K562 (cell line): Measurements from ENCODE around the gene NTN3. TPM values are rescaled to one million over a fixed set of nuclear protein-coding genes. Genes with fewer than 3 reads are reported as not detected.

Experiments
- E2F3 ChIP-seq: fragments of 250-450 bp; sonication (Bioruptor Pico); IDR thresholded peaks from 2 replicates; pipeline ENCODE4 v1.4.0; 2020; ENCODE audit warnings: mild to moderate bottlenecking
- ELF1 ChIP-seq: fragments of 200-800 bp; sonication (Bioruptor generic); IDR thresholded peaks from 2 replicates; pipeline ENCODE4 v1.6.1; 2016; ENCODE audit warnings: missing genetic modification characterization, missing compliant biosample characterization
- FOS ChIP-seq: IDR thresholded peaks from 3 replicates; pipeline ENCODE4 v1.6.1; 2011; ENCODE audit not compliant: insufficient read length; ENCODE audit errors: extremely low read depth
- FOXJ3 ChIP-seq: sonication (generic); formaldehyde crosslinking; IDR thresholded peaks from 2 replicates; pipeline ENCODE4 v1.4.0; 2020; ENCODE audit warnings: mild to moderate bottlenecking, missing genetic modification reagents
- FOXK1 ChIP-seq: sonication (generic); formaldehyde crosslinking; IDR thresholded peaks from 2 replicates; pipeline ENCODE4 v1.8.0; 2022; ENCODE audit warnings: missing genetic modification reagents, mild to moderate bottlenecking, borderline replicate concordance
- FOXP1 ChIP-seq: sonication (generic); formaldehyde crosslinking; IDR thresholded peaks from 2 replicates; pipeline ENCODE4 v1.8.0; 2022; ENCODE audit warnings: mild to moderate bottlenecking, missing genetic modification reagents
- HIVEP1 ChIP-seq: fragments of 250-450 bp; sonication (Bioruptor Pico); IDR thresholded peaks from 2 replicates; pipeline ENCODE4 v1.4.0; 2020; ENCODE audit warnings: mild to moderate bottlenecking
- JUND ChIP-seq, 2 experiments: IDR thresholded peaks; 2 replicates in 1 of 2; 3 replicates in 1 of 2; pipeline ENCODE4 v1.6.1; 2011; ENCODE audit warnings: borderline replicate concordance in 2 of 2, low read depth in 2 of 2, low read length in 2 of 2, improper control_type of control experiment in 1 of 2, missing biosample characterization in 1 of 2, missing genetic modification characterization in 1 of 2, missing genetic modification reagents in 1 of 2
- MED1 ChIP-seq: sonication (generic); formaldehyde crosslinking; IDR thresholded peaks from 2 replicates; pipeline ENCODE4 v1.8.1; 2023; ENCODE audit warnings: missing genetic modification reagents, borderline replicate concordance
- MEF2A ChIP-seq: IDR thresholded peaks from 2 replicates; pipeline ENCODE4 v1.6.1; 2011; ENCODE audit warnings: low read depth, mild to moderate bottlenecking, low read length, moderate library complexity; ENCODE audit not compliant: control insufficient read depth
- MLX ChIP-seq, 2 experiments: fragments of 450-650 bp in 1 of 2; sonication (generic) in 1 of 2; formaldehyde crosslinking; conservative IDR thresholded peaks; 2 replicates each; pipeline versions ENCODE4 v1.4.0 to v1.8.1; 2020 to 2022; ENCODE audit warnings: mild to moderate bottlenecking in 1 of 2, missing genetic modification reagents in 1 of 2
- MTA2 ChIP-seq: fragments of 450-650 bp; IDR thresholded peaks from 2 replicates; pipeline ENCODE4 v1.6.1; 2016; ENCODE audit warnings: low read depth
- NFIC ChIP-seq: fragments of 450-650 bp; IDR thresholded peaks from 2 replicates; pipeline ENCODE4 v1.6.1; 2017; ENCODE audit warnings: mild to moderate bottlenecking, inconsistent platforms
- PML ChIP-seq: IDR thresholded peaks from 2 replicates; pipeline ENCODE4 v1.6.1; 2012; ENCODE audit warnings: low read length, inconsistent platforms
- POLR2AphosphoS2 ChIP-seq: IDR thresholded peaks from 2 replicates; pipeline ENCODE4 v1.6.1; 2012; ENCODE audit warnings: low read length, improper control_type of control experiment
- RAD21 ChIP-seq, 2 experiments: fragments of 250-450 bp in 1 of 2; fragments of 450-650 bp in 1 of 2; sonication (Bioruptor Pico) in 1 of 2; formaldehyde crosslinking in 1 of 2; IDR thresholded peaks in 1 of 2; conservative IDR thresholded peaks in 1 of 2; 2 replicates each; pipeline versions ENCODE4 v1.4.0 to v1.8.0; 2020 to 2022; ENCODE audit warnings: mild to moderate bottlenecking in 2 of 2, moderate library complexity in 1 of 2
- RCOR1 ChIP-seq, 2 experiments: IDR thresholded peaks; 2 replicates each; pipeline ENCODE4 v1.6.1; 2012; ENCODE audit warnings: low read depth in 2 of 2, low read length in 2 of 2, borderline replicate concordance in 1 of 2, improper control_type of control experiment in 1 of 2
- SREBF1 ChIP-seq: fragments of 150-350 bp; IDR thresholded peaks from 2 replicates; pipeline ENCODE4 v1.6.1; 2014; ENCODE audit warnings: antibody characterized with exemption, low read depth, low read length, borderline replicate concordance
- STAT5A ChIP-seq: IDR thresholded peaks from 2 replicates; pipeline ENCODE4 v1.6.1; 2012; ENCODE audit warnings: low read length, inconsistent platforms, borderline replicate concordance
- TOE1 ChIP-seq, 2 experiments: fragments of 450-650 bp in 1 of 2; sonication (generic) in 1 of 2; formaldehyde crosslinking in 1 of 2; IDR thresholded peaks; 2 replicates each; pipeline versions ENCODE4 v1.7.1 to v1.8.0; 2016 to 2022; ENCODE audit warnings: borderline replicate concordance in 2 of 2, mild to moderate bottlenecking in 2 of 2, antibody characterized with exemption in 1 of 2, inconsistent platforms in 1 of 2, low read depth in 1 of 2, missing genetic modification reagents in 1 of 2, moderate library complexity in 1 of 2
- U2AF2 ChIP-seq: fragments of 200-400 bp; formaldehyde crosslinking; optimal IDR thresholded peaks from 2 replicates; pipeline ENCODE3; 2017; ENCODE audit warnings: low read depth, mild to moderate bottlenecking, low read length
- ZBED1 ChIP-seq: IDR thresholded peaks from 2 replicates; pipeline ENCODE4 v1.6.1; 2014
- ZNF146 ChIP-seq: IDR thresholded peaks from one replicate; pipeline ENCODE4 v1.6.1; 2018; ENCODE audit warnings: missing compliant biosample characterization; ENCODE audit not compliant: unreplicated experiment
- ZNF431 ChIP-seq: sonication (generic); formaldehyde crosslinking; IDR thresholded peaks from 2 replicates; pipeline ENCODE4 v1.8.0; 2022; ENCODE audit warnings: mild to moderate bottlenecking, missing genetic modification reagents
- ZNF77 ChIP-seq: fragments of 250-450 bp; sonication (Bioruptor Pico); IDR thresholded peaks from 2 replicates; pipeline ENCODE4 v1.5.0; 2020
- polyA plus RNA-seq, 8 experiments: library from polyadenylated mRNA; depleted of rRNA in 4 of 8; stranded (reverse) in 5 of 8; unstranded in 3 of 8; fragments of >200 nt; fragmentation: Nextera tagmentation in 2 of 8; fragmentation: Illumina TruSeq in 1 of 8; extraction: Ambion mirVana in 2 of 8; extraction: Trizol in 1 of 8; gene quantifications; 2 replicates each; pipeline versions ENCODE4 v1.2.1 to v1.2.3, GENCODE V29; 2011 to 2014; ENCODE audit warnings: inconsistent platforms in 1 of 8, missing spikeins in 1 of 8
- total RNA-seq, 7 experiments: library from RNA; depleted of rRNA in 6 of 7; stranded (reverse); fragments of >200 nt in 6 of 7; fragmentation: Illumina TruSeq in 2 of 7; extraction: Trizol in 2 of 7; gene quantifications; 2 replicates each; pipeline versions ENCODE4 v1.2.1 to v1.2.3, GENCODE V29; 2011 to 2021; ENCODE audit warnings: low replicate concordance in 1 of 7
- TF ChIP-seq, protein P1 (sequence below), 2 experiments: fragments of 200-800 bp in 1 of 2; sonication (Bioruptor generic) in 1 of 2; sonication (generic) in 1 of 2; formaldehyde crosslinking in 1 of 2; IDR thresholded peaks in 1 of 2; conservative IDR thresholded peaks in 1 of 2; 2 replicates each; pipeline versions ENCODE4 v1.5.0 to v1.6.1; 2016 to 2020; ENCODE audit warnings: missing compliant biosample characterization in 1 of 2, missing genetic modification characterization in 1 of 2, missing genetic modification reagents in 1 of 2

Gene NTN3
- total and polyA plus RNA-seq, 9 of the 15 experiments (the other 6 are each of a cell fraction or from before 2014, with no cell fraction given): not detected

DNA sequence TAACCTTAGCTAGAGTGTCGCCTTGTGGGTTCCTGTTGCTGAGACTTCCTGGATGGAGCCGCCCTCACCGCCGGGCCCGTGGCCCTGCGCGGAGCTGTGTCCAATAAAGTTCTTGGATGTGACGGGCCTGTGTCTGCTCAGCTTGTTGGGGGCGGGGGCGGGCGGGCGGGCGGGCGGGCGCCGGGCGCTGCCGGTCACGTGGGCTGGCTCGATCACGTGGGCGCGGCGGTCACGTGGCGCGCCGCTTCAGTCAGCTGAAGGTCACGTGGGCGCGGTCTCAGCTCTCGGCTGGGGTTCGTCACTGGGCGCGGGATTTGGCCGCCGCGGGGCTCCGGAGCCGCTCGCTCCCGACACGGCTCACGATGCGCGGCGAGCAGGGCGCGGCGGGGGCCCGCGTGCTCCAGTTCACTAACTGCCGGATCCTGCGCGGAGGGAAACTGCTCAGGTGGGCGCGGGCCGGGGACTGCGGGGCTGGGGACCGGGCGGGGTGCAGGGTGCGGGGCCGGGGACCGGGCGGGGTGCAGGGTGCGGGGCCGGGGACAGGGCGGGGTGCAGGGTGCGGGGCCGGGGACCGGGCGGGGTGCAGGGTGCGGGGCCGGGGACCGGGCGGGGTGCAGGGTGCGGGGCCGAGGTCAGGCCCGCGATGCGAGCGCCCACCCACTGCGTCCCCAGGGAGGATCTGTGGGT lies 49.1 kb downstream of the NTN3 start, which contains the start of gene AMDHD2 (continued):
- TF ChIP-seq MED1 (CRISPR knock-in tag) (0 out of 2 replicates have a peak, but pooled peaks have one; percentile 27), STAT5A (peak; percentile 23; the same call in 1 of the 2 replicates), HIVEP1 (CRISPR knock-in tag) (no peak), MLX (CRISPR knock-in tag; conservative IDR thresholded peaks at IDR 0.05) (peak in 1 of 2 experiments; percentile 78; a peak in 1 of 4 replicates), ELF1 (peak; percentile 82), FOXJ3 (CRISPR knock-in tag) (no peak), U2AF2 (no peak), ZNF77 (CRISPR knock-in tag) (no peak), POLR2AphosphoS2 (peak; percentile 99), SREBF1 (peak; percentile 77; the same call in 1 of the 2 replicates), ZNF431 (peak; percentile 18; the same call in 1 of the 2 replicates), MEF2A (0 out of 2 replicates have a peak, but pooled peaks have one; percentile 19), FOXP1 (CRISPR knock-in tag) (no peak), NFIC (no peak), FOXK1 (no peak), RAD21 (CRISPR knock-in tag; conservative IDR thresholded peaks at IDR 0.05 in 1 of 2, IDR thresholded peaks at IDR 0.05 in 1 of 2) (0 out of 4 replicates have a peak, but pooled peaks of 1 of the 2 experiments have one; percentile 4), MTA2 (no peak), E2F3 (no peak), ZBED1 (peak; percentile 73; the same call in 1 of the 2 replicates), JUND (IDR thresholded peaks at IDR 0.05; ENCODE audit: borderline replicate concordance, low read depth, low read length) (peak; percentile 43; the same call in 1 of the 2 replicates), JUND (tag; IDR thresholded peaks at IDR 0.05; ENCODE audit: borderline replicate concordance, low read depth, low read length) (no peak; the same call in 2 of the 3 replicates), RCOR1 (IDR thresholded peaks at IDR 0.05; ENCODE audit: borderline replicate concordance in 1 of 2, low read depth in 2 of 2, low read length in 2 of 2) (peak in 1 of 2 experiments; percentile 81; a peak in 1 of 4 replicates), FOS (peak; percentile 90), PML (no peak), ZNF146 (CRISPR knock-in tag) (no peak), TOE1 (IDR thresholded peaks at IDR 0.05; ENCODE audit: borderline replicate concordance) (peak; percentile 87; the same call in 1 of the 2 replicates), TOE1 (CRISPR knock-in tag; IDR thresholded peaks at IDR 0.05; ENCODE audit: borderline replicate concordance, low read depth) (no peak)
- TF ChIP-seq, protein P1, sequence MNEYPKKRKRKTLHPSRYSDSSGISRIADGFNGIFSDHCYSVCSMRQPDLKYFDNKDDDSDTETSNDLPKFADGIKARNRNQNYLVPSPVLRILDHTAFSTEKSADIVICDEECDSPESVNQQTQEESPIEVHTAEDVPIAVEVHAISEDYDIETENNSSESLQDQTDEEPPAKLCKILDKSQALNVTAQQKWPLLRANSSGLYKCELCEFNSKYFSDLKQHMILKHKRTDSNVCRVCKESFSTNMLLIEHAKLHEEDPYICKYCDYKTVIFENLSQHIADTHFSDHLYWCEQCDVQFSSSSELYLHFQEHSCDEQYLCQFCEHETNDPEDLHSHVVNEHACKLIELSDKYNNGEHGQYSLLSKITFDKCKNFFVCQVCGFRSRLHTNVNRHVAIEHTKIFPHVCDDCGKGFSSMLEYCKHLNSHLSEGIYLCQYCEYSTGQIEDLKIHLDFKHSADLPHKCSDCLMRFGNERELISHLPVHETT (CRISPR knock-in tag; conservative IDR thresholded peaks at IDR 0.05 in 1 of 2, IDR thresholded peaks at IDR 0.05 in 1 of 2): peak in 1 of 2 experiments; percentile 85; a peak in 2 of 4 replicates
